ENCODE measurements around the gene KLHDC3.
"Not testable (repeated sequence)": the region's sequence is repeated elsewhere in the genome, so short reads cannot be mapped to it uniquely, and the experiment has no call there.

KLHDC3 gene

GRCh38 chr6:42989923-42990322, 24.1 kb upstream of the KLHDC3 start:
- DNase-seq (ENCODE audit: low read depth): no peak

GRCh38 chr6:42993445-42993844, 20.6 kb upstream of the KLHDC3 start:
- DNase-seq (ENCODE audit: low read depth): no peak

- DNase-seq (ENCODE audit: low read depth): no peak
Observed at GRCh38 chr6:42996513-42996912, 17.5 kb upstream of the KLHDC3 start.

GRCh38 chr6:42998205-42998604, 15.8 kb upstream of the KLHDC3 start:
- not testable (repeated sequence) for DNase-seq (ENCODE audit: low read depth)

- no peak for DNase-seq (ENCODE audit: low read depth)
Observed at GRCh38 chr6:43001843-43002242, 12.2 kb upstream of the KLHDC3 start.

GRCh38 chr6:43005844-43006243, 8.2 kb upstream of the KLHDC3 start:
- DNase-seq (ENCODE audit: low read depth): no peak

- DNase-seq (ENCODE audit: low read depth): no peak
Observed at GRCh38 chr6:43006251-43006650, 7.8 kb upstream of the KLHDC3 start.

GRCh38 chr6:43007126-43007525, 6.9 kb upstream of the KLHDC3 start:
- no peak for DNase-seq (ENCODE audit: low read depth)

GRCh38 chr6:43009124-43009523, 4.9 kb upstream of the KLHDC3 start:
- DNase-seq (ENCODE audit: low read depth): no peak

GRCh38 chr6:43011207-43011606, 2.8 kb upstream of the KLHDC3 start:
- no peak for DNase-seq (ENCODE audit: low read depth)

GRCh38 chr6:43012364-43012763, 1.7 kb upstream of the KLHDC3 start:
- no peak for DNase-seq (ENCODE audit: low read depth)

- no peak for DNase-seq (ENCODE audit: low read depth)
Observed at GRCh38 chr6:43013097-43013842, 779 bp upstream of the KLHDC3 start.

- DNase-seq (ENCODE audit: low read depth): peak; percentile 13
Observed at GRCh38 chr6:43014434-43014909, 423 bp downstream of the KLHDC3 start.

GRCh38 chr6:43016176-43016942, 2.3 kb downstream of the KLHDC3 start:
- no peak for DNase-seq (ENCODE audit: low read depth)

GRCh38 chr6:43016943-43017334, 2.9 kb downstream of the KLHDC3 start:
- DNase-seq (ENCODE audit: low read depth): no peak

- DNase-seq (ENCODE audit: low read depth): no peak
Observed at GRCh38 chr6:43019152-43019551, 5.1 kb downstream of the KLHDC3 start.

GRCh38 chr6:43020052-43020705, 6.1 kb downstream of the KLHDC3 start:
- no peak for DNase-seq (ENCODE audit: low read depth)

GRCh38 chr6:43020847-43021246, 6.8 kb downstream of the KLHDC3 start:
- DNase-seq (ENCODE audit: low read depth): no peak

GRCh38 chr6:43021270-43022047, 7.4 kb downstream of the KLHDC3 start, which contains the start of gene RRP36:
Gene RRP36 (plus strand): TSS chr6:43021623. CDS start chr6:43021655, 32 bp downstream.
- DNase-seq (ENCODE audit: low read depth): peak; percentile 14

GRCh38 chr6:43024436-43024835, 10.4 kb downstream of the KLHDC3 start:
- no peak for DNase-seq (ENCODE audit: low read depth)

GRCh38 chr6:43026365-43026764, 12.3 kb downstream of the KLHDC3 start:
- DNase-seq (ENCODE audit: low read depth): no peak

- no peak for DNase-seq (ENCODE audit: low read depth)
Observed at GRCh38 chr6:43029120-43029519, 15.1 kb downstream of the KLHDC3 start.
